Ishikawa (cell line): ENCODE results near the gene CTSS.

Source experiments
- FOXM1 ChIP-seq: IDR thresholded peaks from 2 replicates; pipeline ENCODE4 v1.6.1; 2012; ENCODE audit warnings: low read depth, borderline replicate concordance
- TAF1 ChIP-seq: IDR thresholded peaks from 2 replicates; pipeline ENCODE4 v1.6.1; 2012; ENCODE audit warnings: low read depth, mild to moderate bottlenecking
- YY1 ChIP-seq: IDR thresholded peaks from 2 replicates; pipeline ENCODE4 v1.6.1; 2012; ENCODE audit warnings: low read depth

DNA sequence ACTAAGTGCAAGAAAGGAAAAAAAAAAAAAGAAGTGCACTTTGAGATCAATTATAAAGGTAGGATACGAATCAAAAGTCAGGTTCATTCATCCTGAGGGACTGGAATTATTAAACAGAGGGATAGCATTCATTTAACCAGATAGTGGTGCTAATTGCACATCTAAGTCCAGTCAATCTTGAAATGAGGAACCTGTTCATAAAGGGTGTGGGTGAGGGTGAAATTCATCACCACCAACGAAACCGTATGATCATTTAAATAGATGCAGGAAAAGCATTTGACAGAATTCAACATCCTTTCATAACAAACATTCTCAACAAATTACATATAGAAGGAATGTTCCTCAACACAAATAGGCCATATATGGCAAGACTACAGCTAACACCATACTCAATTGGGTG lies 5.6 kb downstream of the CTSS start:
- TF ChIP-seq TAF1 (no peak), YY1 (no peak), FOXM1 (no peak)
